Osteoblast (primary cell): ENCODE results near the gene MEGF11. TPM values are rescaled to one million over a fixed set of nuclear protein-coding genes. Genes with fewer than 3 reads are reported as not detected.

ENCODE experiments used
- DNase-seq: peaks from one replicate; pipeline ENCODE4 v3.0.0; 2011; ENCODE audit warnings: low spot score, mixed read lengths; ENCODE audit not compliant: insufficient read length; ENCODE audit errors: missing footprints
- H2AFZ ChIP-seq: 2 replicates; pipeline ENCODE4 v1.6.0; 2011; ENCODE audit warnings: mild to moderate bottlenecking, low read length
- H3K27ac ChIP-seq: 2 replicates; pipeline ENCODE4 v1.5.1; 2011; ENCODE audit warnings: mild to moderate bottlenecking, low read depth, low read length, moderate library complexity
- H3K27me3 ChIP-seq: 2 replicates; pipeline ENCODE4 v1.6.0; 2012; ENCODE audit warnings: mild to moderate bottlenecking, control low read depth, inconsistent platforms, low read length, moderate library complexity; ENCODE audit not compliant: insufficient read depth
- H3K36me3 ChIP-seq: 2 replicates; pipeline ENCODE4 v1.5.1; 2011; ENCODE audit warnings: mild to moderate bottlenecking, low read length, control low read depth, moderate library complexity; ENCODE audit not compliant: insufficient read depth
- H3K4me1 ChIP-seq: 2 replicates; pipeline ENCODE4 v1.5.1; 2011; ENCODE audit warnings: mild to moderate bottlenecking, low read length, control low read depth, moderate library complexity; ENCODE audit not compliant: insufficient read depth
- H3K4me2 ChIP-seq: 2 replicates; pipeline ENCODE4 v1.6.0; 2011; ENCODE audit warnings: mild to moderate bottlenecking, low read length; ENCODE audit not compliant: insufficient read depth
- H3K4me3 ChIP-seq: fragments of 200-600 bp; sonication (generic); 3 replicates; pipeline ENCODE4 v1.5.1; 2012; ENCODE audit warnings: mild to moderate bottlenecking, low read length, inconsistent platforms; ENCODE audit not compliant: insufficient read depth
- H3K79me2 ChIP-seq: 2 replicates; pipeline ENCODE4 v1.6.0; 2012; ENCODE audit warnings: mild to moderate bottlenecking, low read length, control low read depth, inconsistent platforms; ENCODE audit not compliant: insufficient read depth
- H3K9me3 ChIP-seq: 2 replicates; pipeline ENCODE4 v1.5.1; 2011; ENCODE audit warnings: low read depth, low read length, control low read depth
- H4K20me1 ChIP-seq: 2 replicates; pipeline ENCODE4 v1.6.0; 2012; ENCODE audit warnings: mild to moderate bottlenecking, low read length, control low read depth; ENCODE audit not compliant: insufficient read depth
- total RNA-seq: library from RNA; depleted of rRNA; stranded (reverse); fragments of >200 nt; gene quantifications from 2 replicates; pipeline ENCODE4 v1.2.3, GENCODE V29; 2012
- TF ChIP-seq, protein P1 (sequence below): IDR thresholded peaks from 2 replicates; pipeline ENCODE4 v1.5.1; 2011; ENCODE audit warnings: mild to moderate bottlenecking, low read depth, low read length, moderate library complexity; ENCODE audit errors: extremely low read depth

Gene MEGF11
- total RNA-seq, 1 donor: not detected

GRCh38 chr15:66035901-66036300 lies 217.6 kb downstream of the MEGF11 start:
- H3K4me1 ChIP-seq: no peaks in the 10 kb centered on the region
- H3K36me3 ChIP-seq: no peaks in the 10 kb centered on the region
- H3K4me2 ChIP-seq: no peak overlapping the region
- H3K79me2 ChIP-seq: no peaks in the 10 kb centered on the region
- no peak overlapping the region for H2AFZ ChIP-seq
- no peak overlapping the region for H3K27ac ChIP-seq
- H3K4me3 ChIP-seq: no peak overlapping the region
- TF ChIP-seq, protein P1, sequence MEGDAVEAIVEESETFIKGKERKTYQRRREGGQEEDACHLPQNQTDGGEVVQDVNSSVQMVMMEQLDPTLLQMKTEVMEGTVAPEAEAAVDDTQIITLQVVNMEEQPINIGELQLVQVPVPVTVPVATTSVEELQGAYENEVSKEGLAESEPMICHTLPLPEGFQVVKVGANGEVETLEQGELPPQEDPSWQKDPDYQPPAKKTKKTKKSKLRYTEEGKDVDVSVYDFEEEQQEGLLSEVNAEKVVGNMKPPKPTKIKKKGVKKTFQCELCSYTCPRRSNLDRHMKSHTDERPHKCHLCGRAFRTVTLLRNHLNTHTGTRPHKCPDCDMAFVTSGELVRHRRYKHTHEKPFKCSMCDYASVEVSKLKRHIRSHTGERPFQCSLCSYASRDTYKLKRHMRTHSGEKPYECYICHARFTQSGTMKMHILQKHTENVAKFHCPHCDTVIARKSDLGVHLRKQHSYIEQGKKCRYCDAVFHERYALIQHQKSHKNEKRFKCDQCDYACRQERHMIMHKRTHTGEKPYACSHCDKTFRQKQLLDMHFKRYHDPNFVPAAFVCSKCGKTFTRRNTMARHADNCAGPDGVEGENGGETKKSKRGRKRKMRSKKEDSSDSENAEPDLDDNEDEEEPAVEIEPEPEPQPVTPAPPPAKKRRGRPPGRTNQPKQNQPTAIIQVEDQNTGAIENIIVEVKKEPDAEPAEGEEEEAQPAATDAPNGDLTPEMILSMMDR: no peak
- peaks cover 3% of the 10 kb centered on the region for H3K9me3 ChIP-seq
- H4K20me1 ChIP-seq: no peaks in the 10 kb centered on the region
- no peak for DNase-seq
- H3K27me3 ChIP-seq: peaks cover 43% of the 10 kb centered on the region

DNA sequence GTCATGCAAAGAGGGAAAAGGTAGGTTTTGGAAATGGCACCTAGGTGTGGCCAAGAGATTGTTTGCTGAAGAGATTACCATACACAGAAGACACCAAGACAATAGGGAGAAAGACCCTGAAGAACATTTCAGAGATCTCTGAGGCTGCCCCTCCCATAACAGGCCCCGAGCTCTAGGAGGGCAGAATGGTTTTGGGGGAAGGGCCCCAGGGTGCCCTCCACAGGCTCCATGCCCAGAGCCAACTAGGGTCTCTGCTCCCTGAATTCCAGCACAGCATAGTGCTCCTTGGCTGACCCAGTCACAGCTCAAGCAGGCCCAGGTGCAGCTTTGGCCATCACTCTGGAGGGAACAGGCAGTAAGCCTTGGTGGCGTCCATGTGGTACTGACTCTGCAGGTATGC lies 220.4 kb downstream of the MEGF11 start:
- H3K79me2 ChIP-seq: no peaks in the 10 kb centered on the region
- no peaks in the 10 kb centered on the region for H3K36me3 ChIP-seq
- peaks cover 3% of the 10 kb centered on the region for H3K9me3 ChIP-seq
- no peaks in the 10 kb centered on the region for H4K20me1 ChIP-seq
- no peak overlapping the region for H3K4me2 ChIP-seq
- peaks cover 33% of the 10 kb centered on the region for H3K27me3 ChIP-seq
- TF ChIP-seq, protein P1: no peak
- DNase-seq: no peak
- H3K4me3 ChIP-seq: no peak overlapping the region
- no peak overlapping the region for H2AFZ ChIP-seq
- H3K27ac ChIP-seq: no peak overlapping the region
- H3K4me1 ChIP-seq: no peaks in the 10 kb centered on the region

DNA sequence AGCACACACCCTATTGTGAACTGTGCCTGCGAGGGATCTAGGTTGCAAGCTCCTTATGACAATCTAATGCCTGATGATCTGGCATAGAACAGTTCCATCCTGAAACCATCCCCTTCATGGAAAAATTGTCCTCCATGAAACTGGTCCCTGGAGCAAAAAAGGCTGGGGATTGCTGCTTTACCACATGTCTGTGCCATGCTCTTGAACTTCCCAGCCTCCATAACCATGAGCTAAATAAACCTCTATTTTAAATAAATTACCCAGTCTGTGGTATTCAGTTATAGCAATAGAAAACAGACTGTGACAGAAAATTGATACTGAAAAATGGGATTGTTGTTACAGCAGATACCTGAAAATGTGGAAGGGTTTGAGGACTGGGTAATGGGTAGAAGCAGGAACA lies 221.5 kb downstream of the MEGF11 start:
- Histone ChIP-seq H3K36me3 (no peaks in the 10 kb centered on the region), H3K27ac (no peak overlapping the region), H2AFZ (no peak overlapping the region), H3K4me1 (no peaks in the 10 kb centered on the region), H3K4me3 (no peak overlapping the region), H3K27me3 (peaks cover 30% of the 10 kb centered on the region), H3K9me3 (peaks cover 3% of the 10 kb centered on the region), H3K4me2 (no peak overlapping the region), H4K20me1 (no peaks in the 10 kb centered on the region), H3K79me2 (no peaks in the 10 kb centered on the region)
- TF ChIP-seq, protein P1: no peak
- DNase-seq: no peak

DNA sequence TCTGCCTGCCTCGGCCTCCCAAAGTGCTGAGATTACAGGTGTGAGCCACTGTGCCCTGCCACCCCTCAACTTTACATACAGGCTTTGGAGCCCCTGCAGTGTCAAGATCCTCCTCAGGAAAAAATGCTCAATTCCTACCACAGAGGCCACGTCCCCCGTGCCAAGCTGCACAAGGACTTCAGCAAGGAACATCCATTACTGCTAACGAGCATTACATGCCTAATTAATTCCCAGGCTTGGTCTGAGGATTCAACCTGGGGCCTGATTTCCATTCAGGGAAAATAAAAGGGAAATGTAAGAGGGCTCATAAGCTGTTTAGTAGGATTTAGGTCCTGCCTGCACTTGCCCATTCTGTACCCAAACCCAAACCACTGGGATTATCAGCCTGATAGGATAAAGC lies 222.9 kb downstream of the MEGF11 start:
- no peaks in the 10 kb centered on the region for H3K4me1 ChIP-seq

More for the DNA sequence above, 222.9 kb downstream of the MEGF11 start:
- DNase-seq: no peak
- peaks cover 3% of the 10 kb centered on the region for H3K9me3 ChIP-seq
- H3K27ac ChIP-seq: no peak overlapping the region
- H2AFZ ChIP-seq: no peak overlapping the region
- H3K4me3 ChIP-seq: no peak overlapping the region
- H3K4me2 ChIP-seq: no peak overlapping the region
- TF ChIP-seq, protein P1: no peak
- peaks cover 22% of the 10 kb centered on the region for H3K27me3 ChIP-seq
- no peaks in the 10 kb centered on the region for H4K20me1 ChIP-seq
- H3K79me2 ChIP-seq: no peaks in the 10 kb centered on the region
- no peaks in the 10 kb centered on the region for H3K36me3 ChIP-seq
